Spinal cord (tissue), 10 donors: ENCODE results near the gene NTRK2. TPM values are rescaled to one million over a fixed set of nuclear protein-coding genes. Genes with fewer than 3 reads are reported as not detected.

Experiments used
- DNase-seq, 6 donors: peaks; one replicate each; pipeline versions ENCODE4 v3.0.0 to v3.0.0-alpha.2; 2013 to 2015; ENCODE audit warnings: low spot score in 6 of 6, low read depth in 4 of 6
- H3K27ac ChIP-seq: one replicate; pipeline ENCODE4 v1.5.1; 2013; ENCODE audit warnings: low read depth, low read length, control low read depth
- H3K27me3 ChIP-seq: one replicate; pipeline ENCODE4 v1.6.1; 2013; ENCODE audit warnings: low read length; ENCODE audit not compliant: control insufficient read depth, insufficient read depth
- H3K36me3 ChIP-seq: one replicate; pipeline ENCODE4 v1.6.1; 2013; ENCODE audit warnings: low read length; ENCODE audit not compliant: control insufficient read depth, insufficient read depth
- H3K4me1 ChIP-seq: one replicate; pipeline ENCODE4 v1.6.1; 2013; ENCODE audit warnings: low read length; ENCODE audit not compliant: control insufficient read depth, insufficient read depth
- H3K4me3 ChIP-seq: one replicate; pipeline ENCODE4 v1.5.1; 2013; ENCODE audit warnings: low read depth, low read length, control low read depth
- H3K9me3 ChIP-seq: one replicate; pipeline ENCODE4 v1.6.1; 2013; ENCODE audit warnings: low read length; ENCODE audit not compliant: control insufficient read depth, insufficient read depth
- WGBS: methylation state at CpG from one replicate; pipeline ENCODE4 v1.1.5; 2013; ENCODE audit warnings: missing lambda C conversion rate; ENCODE audit not compliant: insufficient coverage; 5-methylcytosine and 5-hydroxymethylcytosine counted together
- polyA plus RNA-seq, 2 donors: library from polyadenylated mRNA; unstranded; fragments of 120-200 nt; gene quantifications; one replicate each; pipeline ENCODE4 v1.2.1, GENCODE V29; 2013; ENCODE audit not compliant: insufficient read length in 2 of 2
- total RNA-seq, 2 donors: library from RNA; depleted of rRNA in 1 of 2; stranded (reverse); fragments of 120-200 nt in 1 of 2; fragments of >200 nt in 1 of 2; gene quantifications; one replicate each; pipeline versions ENCODE4 v1.2.3 to v1.2.4, GENCODE V29; 2013 to 2014
- donor health status: healthy.

The NTRK2 gene
- total and polyA plus RNA-seq, 4 donors = 119 to 185 (median 146) TPM

GRCh38 chr9:84718476-84718875 lies 48.9 kb downstream of the NTRK2 start:
- WGBS = 74% methylated on average over 4 of the region's 5 CpGs
- peaks cover 6% of the 10 kb centered on the region for H3K36me3 ChIP-seq
- no peak overlapping the region for H3K27ac ChIP-seq
- no peaks in the 10 kb centered on the region for H3K27me3 ChIP-seq
- no peaks in the 10 kb centered on the region for H3K4me1 ChIP-seq
- peak in 1 of 6 donors; percentile 27 for DNase-seq
- no peaks in the 10 kb centered on the region for H3K9me3 ChIP-seq
- no peak overlapping the region for H3K4me3 ChIP-seq

GRCh38 chr9:84722388-84722989 lies 53.0 kb downstream of the NTRK2 start:
- no peak overlapping the region for H3K4me3 ChIP-seq
- 74% methylated on average over 4 of the region's 5 CpGs for WGBS

GRCh38 chr9:84723426-84723825 lies 53.9 kb downstream of the NTRK2 start:
- Histone ChIP-seq H3K9me3 (no peaks in the 10 kb centered on the region), H3K36me3 (peaks cover 6% of the 10 kb centered on the region), H3K27me3 (no peaks in the 10 kb centered on the region), H3K4me1 (no peaks in the 10 kb centered on the region), H3K4me3 (no peak overlapping the region), H3K27ac (no peak overlapping the region)
- no peak for DNase-seq
- WGBS = no CpG with 5 or more reads among the region's 3 CpGs

More at GRCh38 chr9:84722388-84722989, 53.0 kb downstream of the NTRK2 start:
- no peaks in the 10 kb centered on the region for H3K4me1 ChIP-seq
- H3K9me3 ChIP-seq = no peaks in the 10 kb centered on the region
- no peaks in the 10 kb centered on the region for H3K27me3 ChIP-seq
- DNase-seq = no peak
- peaks cover 6% of the 10 kb centered on the region for H3K36me3 ChIP-seq
- H3K27ac ChIP-seq = no peak overlapping the region

- H3K9me3 ChIP-seq = no peaks in the 10 kb centered on the region
- no peak for DNase-seq
- peaks cover 10% of the 10 kb centered on the region for H3K36me3 ChIP-seq
- peaks cover 4% of the 10 kb centered on the region for H3K4me1 ChIP-seq
- 79% methylated on average over 6 of the region's 7 CpGs for WGBS
- no peaks in the 10 kb centered on the region for H3K27me3 ChIP-seq
- no peak overlapping the region for H3K27ac ChIP-seq
- H3K4me3 ChIP-seq = no peak overlapping the region
Measured at GRCh38 chr9:84731696-84732095, 62.2 kb downstream of the NTRK2 start.

- no peaks in the 10 kb centered on the region for H3K9me3 ChIP-seq
- peak in 1 of 6 donors; percentile 63 for DNase-seq
- no peaks in the 10 kb centered on the region for H3K27me3 ChIP-seq
- H3K4me1 ChIP-seq = peaks cover 2% of the 10 kb centered on the region
- WGBS = 13% methylated on average over 1 of the region's 10 CpGs
- no peak overlapping the region for H3K4me3 ChIP-seq
- no peak overlapping the region for H3K27ac ChIP-seq
- H3K36me3 ChIP-seq = peaks cover 4% of the 10 kb centered on the region
Measured at GRCh38 chr9:84736081-84736480, 66.6 kb downstream of the NTRK2 start.

- peaks cover 3% of the 10 kb centered on the region for H3K36me3 ChIP-seq
- WGBS = no CpG with 5 or more reads among the region's 1 CpG
- H3K27ac ChIP-seq = no peak overlapping the region
- DNase-seq = peak in 1 of 6 donors; percentile 73
- H3K9me3 ChIP-seq = no peaks in the 10 kb centered on the region
- H3K27me3 ChIP-seq = no peaks in the 10 kb centered on the region
- no peaks in the 10 kb centered on the region for H3K4me1 ChIP-seq
- no peak overlapping the region for H3K4me3 ChIP-seq
Measured at GRCh38 chr9:84736536-84736935, 67.0 kb downstream of the NTRK2 start.

GRCh38 chr9:84738353-84738752 lies 68.8 kb downstream of the NTRK2 start:
- H3K4me1 ChIP-seq = no peaks in the 10 kb centered on the region
- H3K27ac ChIP-seq = no peak overlapping the region
- H3K4me3 ChIP-seq = no peak overlapping the region
- H3K36me3 ChIP-seq = peaks cover 4% of the 10 kb centered on the region
- H3K9me3 ChIP-seq = no peaks in the 10 kb centered on the region
- no peak for DNase-seq
- no peaks in the 10 kb centered on the region for H3K27me3 ChIP-seq
- no CpG with 5 or more reads among the region's 1 CpG for WGBS

GRCh38 chr9:84742261-84742660 lies 72.7 kb downstream of the NTRK2 start:
- H3K9me3 ChIP-seq = no peaks in the 10 kb centered on the region
- no peak overlapping the region for H3K4me3 ChIP-seq
- no peaks in the 10 kb centered on the region for H3K4me1 ChIP-seq
- no peak for DNase-seq
- H3K36me3 ChIP-seq = peaks cover 15% of the 10 kb centered on the region
- WGBS = 100% methylated on average over 1 of the region's 4 CpGs
- H3K27ac ChIP-seq = no peak overlapping the region
- no peaks in the 10 kb centered on the region for H3K27me3 ChIP-seq

- WGBS = 90% methylated on average over 5 of the region's 7 CpGs
- no peaks in the 10 kb centered on the region for H3K4me1 ChIP-seq
- H3K27ac ChIP-seq = no peak overlapping the region
Measured at GRCh38 chr9:84744195-84744594, 74.7 kb downstream of the NTRK2 start.

GRCh38 chr9:84744726-84745125 lies 75.2 kb downstream of the NTRK2 start:
- Histone ChIP-seq H3K9me3 (no peaks in the 10 kb centered on the region), H3K27ac (no peak overlapping the region), H3K4me1 (no peaks in the 10 kb centered on the region), H3K36me3 (peaks cover 19% of the 10 kb centered on the region), H3K27me3 (no peaks in the 10 kb centered on the region), H3K4me3 (no peak overlapping the region)
- 68% methylated on average over 3 of the region's 11 CpGs for WGBS
- DNase-seq = peak in 4 of 6 donors; percentile 18 to 79 (median 26)

More at GRCh38 chr9:84744195-84744594, 74.7 kb downstream of the NTRK2 start:
- Histone ChIP-seq H3K9me3 (no peaks in the 10 kb centered on the region), H3K4me3 (no peak overlapping the region), H3K36me3 (peaks cover 19% of the 10 kb centered on the region), H3K27me3 (no peaks in the 10 kb centered on the region)
- DNase-seq = no peak
